GM19397 (cell line): ENCODE results near the gene FSTL4.

Experiments
- ATAC-seq: cut with Tn5 transposase; IDR thresholded peaks from one replicate; pipeline ENCODE4 v1.9.1; 2021; ENCODE audit warnings: mild to moderate bottlenecking, moderate library complexity; ENCODE audit not compliant: unreplicated experiment

Gene FSTL4

DNA sequence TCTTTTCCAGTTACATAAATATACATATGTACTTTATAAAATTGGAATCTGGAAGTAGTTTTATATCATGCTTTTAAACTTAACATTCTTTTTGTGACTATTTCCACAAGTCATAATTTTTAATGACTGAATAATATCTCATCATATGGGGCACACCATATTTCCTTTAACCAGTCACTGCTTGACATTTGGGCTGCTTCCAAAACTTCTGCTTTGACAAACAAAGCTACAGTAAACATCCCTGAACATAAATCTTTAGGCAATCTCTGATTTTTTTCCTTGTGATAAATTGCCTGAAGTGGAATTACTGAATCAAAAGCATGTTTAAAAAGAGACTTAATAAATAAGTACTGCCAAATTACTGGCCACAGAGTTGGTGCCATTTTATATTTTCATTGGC is 178.0 kb downstream of the FSTL4 start:
- no peak for ATAC-seq

DNA sequence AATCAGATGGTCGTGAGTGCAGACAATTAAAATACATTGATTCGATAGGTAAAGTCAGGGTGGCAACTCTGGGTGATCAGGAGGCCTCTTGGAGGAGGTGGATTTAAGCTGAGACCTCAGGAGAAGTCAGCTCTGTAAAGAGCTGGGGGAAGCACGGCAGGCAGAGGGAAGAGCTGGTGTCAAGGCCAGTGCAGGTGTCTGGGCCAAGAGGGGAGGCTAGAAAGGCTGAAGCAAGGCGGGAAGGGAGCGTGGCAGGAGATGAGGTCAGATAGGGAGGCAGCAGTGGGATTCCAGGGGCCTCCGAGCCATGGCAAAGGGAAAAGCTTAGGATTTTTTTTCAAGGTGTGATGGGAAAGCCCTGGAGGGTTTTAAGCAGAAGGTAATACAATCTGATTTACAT is 178.7 kb downstream of the FSTL4 start:
- no peak for ATAC-seq

DNA sequence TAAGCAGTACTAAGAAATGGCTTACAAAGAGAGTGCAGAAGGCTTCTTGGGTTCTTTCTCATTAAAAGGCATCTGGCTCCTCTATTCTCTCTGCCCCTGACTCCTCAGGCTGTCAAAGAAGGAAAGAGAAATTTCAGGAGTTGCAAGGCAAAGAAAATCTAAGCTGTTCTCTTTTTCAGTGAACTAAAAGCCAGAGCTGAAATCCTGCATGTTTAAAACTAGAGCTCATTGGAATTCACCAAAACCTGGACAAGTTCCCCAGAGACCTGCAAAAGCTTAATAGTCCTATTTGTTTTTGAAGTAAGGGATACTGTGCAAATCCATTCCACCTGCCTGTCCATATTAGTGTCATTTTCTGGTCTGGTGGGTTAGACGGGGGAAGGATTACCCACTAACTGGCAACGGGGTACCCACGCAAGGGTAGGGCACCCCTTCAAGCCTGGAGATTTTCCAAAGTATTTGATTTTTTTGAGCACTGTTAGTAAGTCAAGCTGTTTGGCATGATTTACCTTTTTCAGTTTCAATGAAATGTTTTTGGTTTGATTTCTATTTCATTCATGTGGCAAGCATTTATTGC is 179.3 kb downstream of the FSTL4 start:
- no peak for ATAC-seq

DNA sequence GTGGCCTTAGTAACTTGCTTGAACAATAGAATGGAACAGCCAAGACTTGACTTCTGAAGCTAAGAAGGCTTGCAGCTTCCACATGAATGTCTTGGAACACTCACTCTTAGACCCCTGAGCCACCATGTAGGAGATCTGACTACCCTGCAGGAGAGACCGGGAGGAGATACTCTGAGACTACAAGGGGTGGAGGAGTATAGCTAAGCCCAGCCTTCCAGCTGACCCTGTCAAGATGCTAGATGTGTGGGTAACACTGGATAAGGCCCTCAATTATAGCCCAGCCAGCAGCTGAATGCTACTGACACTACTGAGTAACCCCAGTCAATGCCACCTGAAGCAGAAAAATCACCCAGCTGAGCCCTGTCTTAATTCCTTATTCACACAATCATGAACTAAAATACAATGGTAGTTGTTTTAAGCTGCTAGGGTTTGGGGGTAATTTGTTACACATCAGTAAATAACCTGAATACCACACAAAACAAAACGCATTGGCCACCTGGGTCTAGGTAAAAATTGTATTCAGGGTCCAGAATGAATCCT is 180.9 kb downstream of the FSTL4 start:
- ATAC-seq, result no peak

DNA sequence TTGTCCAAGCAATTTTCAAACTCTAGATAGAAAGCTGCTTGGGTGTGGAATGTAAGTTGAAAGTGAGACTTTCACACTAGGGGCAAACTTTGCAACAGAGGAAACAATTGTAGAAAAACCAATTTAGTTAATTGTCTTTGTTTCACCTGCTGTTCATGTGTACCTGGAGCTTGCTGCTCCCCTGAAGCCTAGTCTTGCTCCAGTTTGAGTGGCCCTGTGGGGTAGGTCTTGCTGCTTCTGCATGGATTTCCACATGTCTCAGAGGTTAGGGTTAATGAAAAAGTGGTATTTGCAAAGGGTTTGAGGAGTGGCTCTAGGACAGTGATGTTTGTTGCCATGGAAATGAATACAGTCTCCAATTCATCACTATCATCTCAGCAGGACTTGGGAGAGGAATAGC is 182.2 kb downstream of the FSTL4 start:
- no peak for ATAC-seq

DNA sequence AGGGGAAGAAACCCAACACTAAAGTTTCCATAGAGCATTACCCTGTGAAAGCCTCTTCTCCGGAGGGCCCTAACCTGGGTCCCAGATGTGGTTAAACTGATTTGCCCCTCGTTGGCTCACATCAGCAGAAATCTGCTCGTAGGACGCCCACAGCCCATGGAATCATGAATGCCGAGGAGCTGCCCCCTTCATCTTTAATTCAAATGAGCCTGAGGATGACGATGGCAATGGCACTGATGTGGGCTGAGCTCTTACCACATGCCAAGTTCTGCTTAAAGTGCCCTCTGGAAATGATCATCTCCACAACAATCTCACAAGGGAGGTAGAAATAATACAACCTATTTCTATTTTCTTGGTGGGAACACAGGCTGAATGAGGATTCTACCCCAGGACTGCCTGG is 183.3 kb downstream of the FSTL4 start:
- no peak for ATAC-seq

DNA sequence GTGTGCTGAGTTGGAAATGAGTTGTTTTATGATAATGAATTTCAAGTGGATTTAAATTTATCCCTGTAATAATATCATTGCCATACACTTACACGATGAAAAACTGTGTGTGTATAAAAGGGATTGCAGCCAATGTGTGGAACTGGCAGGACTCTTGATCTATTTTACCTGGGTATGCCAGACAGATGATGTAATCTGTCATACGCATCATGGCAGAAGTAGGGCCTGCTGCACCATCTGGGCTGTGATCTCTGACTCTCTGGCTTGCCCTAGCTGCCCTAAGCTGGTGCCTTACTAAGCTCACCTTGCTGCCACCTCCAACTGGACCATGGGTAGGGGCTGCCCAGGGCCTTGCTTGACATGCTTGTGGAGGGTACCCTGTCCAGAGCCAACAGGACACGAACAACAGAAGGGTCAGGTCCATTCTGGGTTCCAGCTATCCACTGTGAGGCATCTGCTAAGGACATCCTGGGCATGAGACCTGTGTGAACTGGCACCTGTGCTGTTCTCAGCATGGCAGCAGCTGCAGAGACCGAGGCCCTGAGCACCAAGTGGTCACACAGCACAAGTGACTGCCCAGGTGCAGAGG is 184.2 kb downstream of the FSTL4 start:
- no peak for ATAC-seq

DNA sequence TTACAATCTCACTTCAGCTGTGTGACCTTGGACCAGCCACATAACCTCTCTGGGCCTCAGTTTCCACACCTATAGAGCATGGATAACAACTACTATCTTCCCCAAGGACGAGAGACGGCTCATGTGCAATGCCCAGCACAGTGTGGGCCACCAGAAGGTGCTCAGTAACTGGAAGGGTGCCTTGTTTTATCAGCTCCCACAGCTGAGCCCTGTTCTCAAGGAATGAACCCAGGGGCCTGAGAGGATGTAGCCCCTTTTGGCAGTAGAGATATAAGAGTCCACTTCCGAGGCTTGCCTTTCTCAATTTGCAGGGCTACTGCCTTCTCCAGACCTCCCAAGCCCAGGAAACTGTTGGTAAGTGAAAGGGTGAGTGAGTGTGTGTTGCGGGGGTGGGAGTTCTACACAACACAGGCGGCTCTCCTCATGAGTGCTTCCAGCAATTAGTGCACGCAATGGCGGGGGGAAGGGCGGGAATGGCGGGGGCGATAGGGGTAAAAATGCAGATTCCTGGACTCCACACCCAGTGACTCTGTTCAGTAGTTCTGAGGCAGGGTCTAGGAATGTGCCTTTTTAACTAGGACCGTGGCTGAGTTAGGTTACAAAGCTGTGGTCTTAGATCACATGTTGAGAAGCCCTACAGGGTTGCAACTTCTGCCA is 185.1 kb downstream of the FSTL4 start:
- no peak for ATAC-seq

DNA sequence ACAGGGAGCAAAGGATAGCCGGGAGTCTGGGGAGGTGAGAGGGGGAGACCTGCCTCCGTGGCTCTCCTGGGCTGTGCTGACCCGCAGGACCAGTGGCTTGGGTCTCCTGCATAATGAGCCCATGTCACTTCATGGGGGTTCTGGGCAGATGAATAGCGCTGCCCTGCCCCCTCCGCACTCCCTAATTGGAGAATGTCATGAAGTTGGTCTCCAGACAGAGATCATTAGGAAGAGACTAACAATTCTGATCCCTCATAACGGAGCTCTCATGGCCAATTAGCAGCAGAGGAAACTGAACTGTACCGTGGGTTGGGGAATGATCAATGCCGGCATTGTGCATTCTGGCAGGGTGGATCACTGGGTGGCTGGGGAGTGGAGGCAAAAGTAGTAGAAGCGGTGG is 186.1 kb downstream of the FSTL4 start:
- no peak for ATAC-seq

DNA sequence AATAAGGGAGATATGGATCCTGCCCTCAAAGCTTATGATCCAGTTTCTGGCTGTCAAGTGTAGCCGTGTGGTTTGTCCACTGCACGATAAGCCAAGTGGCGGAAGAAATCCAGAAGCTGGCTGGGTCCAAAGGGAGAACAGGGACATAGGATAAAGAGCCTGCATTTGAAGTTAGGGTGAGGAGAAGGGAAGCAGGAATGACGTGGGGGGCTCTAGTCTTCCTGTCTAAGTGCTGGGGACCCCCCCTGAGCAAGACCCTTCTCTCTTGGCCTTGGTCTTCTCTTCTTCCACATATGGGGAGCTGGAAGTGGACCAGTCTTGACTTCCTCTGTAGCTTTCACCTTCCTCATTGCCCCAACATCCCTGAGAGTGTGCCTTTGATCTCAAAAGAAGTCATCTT is 186.6 kb downstream of the FSTL4 start:
- no peak for ATAC-seq

DNA sequence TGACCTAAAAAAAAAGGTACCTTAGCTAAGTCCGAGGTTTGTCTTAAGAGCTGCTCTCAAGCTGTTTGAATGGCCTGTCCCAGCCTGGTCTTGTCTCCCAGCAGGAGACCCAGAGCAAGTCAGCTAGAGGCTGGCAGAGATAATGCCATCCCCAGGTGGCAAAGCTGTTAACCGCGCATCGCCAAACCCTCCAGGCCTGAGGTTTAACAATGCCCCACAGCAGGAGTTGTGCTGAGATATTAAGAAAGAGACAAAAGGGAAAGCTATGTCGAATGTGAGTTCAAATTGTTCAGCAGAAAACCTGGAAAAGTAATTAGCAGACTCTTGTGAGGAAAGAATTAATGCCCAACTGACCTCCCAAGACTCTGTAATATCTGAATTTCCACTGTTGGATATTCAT is 187.1 kb downstream of the FSTL4 start:
- no peak for ATAC-seq

DNA sequence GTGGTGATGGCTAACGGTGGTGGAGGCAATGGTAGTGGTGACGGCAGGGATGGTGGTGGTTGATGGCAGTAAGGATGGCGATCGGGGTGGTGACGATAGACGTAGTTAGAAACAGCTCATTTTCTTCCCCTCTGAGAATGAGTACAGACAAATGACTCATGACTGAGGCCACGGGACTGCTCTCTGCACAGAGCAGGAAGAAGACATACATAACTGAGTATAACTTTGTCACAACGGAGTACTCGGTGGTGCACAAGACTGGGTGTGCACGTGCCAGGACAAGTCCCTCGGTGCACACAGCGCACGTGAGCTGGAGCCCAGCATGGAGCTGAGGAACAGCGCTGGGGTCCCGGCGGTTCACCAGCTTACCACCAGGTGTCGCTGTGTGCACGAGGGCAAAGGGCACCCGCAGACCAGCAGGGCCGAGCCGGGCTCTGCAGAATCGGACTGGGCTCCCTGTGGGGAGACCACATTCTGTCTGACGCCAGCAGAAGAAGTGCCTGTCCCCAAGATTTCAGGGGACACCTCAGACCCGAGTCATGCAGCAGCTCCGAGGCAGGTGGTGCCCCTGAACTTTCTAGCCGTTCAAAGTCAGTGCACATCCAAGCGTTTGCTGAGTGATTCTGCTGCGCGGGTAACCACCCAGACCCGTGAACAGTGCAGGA is 188.6 kb downstream of the FSTL4 start:
- ATAC-seq, result peak; percentile 69

DNA sequence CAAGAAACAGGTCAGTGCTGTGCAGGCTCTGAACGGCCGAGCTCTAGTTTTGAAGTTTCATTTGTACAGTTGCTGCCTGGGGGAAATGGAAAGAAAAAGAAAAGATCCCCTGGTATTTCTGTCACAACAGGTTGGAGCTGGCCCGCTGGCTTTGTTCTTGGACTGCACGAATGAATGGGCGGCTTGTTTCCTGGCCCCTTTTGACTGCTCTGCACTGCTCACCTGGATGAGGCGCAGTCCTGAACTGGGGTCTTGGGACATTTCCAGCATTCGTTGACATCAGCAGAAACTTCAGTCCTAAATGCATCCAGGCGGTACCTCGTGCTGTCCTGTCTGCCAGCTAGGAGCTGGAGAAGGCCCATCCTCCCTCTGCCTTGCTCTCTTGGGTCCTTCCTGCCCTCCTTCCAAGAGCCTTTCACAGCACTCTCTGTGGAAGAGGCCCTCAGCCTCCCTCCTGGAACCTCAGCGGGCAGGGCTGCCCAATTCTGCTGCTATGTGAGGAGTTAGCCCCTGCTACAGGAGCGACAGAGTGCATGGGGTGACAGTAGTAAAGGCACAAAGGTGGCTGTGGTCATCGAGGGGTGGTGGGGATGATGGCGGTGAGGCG is 189.2 kb downstream of the FSTL4 start:
- ATAC-seq, result no peak

DNA sequence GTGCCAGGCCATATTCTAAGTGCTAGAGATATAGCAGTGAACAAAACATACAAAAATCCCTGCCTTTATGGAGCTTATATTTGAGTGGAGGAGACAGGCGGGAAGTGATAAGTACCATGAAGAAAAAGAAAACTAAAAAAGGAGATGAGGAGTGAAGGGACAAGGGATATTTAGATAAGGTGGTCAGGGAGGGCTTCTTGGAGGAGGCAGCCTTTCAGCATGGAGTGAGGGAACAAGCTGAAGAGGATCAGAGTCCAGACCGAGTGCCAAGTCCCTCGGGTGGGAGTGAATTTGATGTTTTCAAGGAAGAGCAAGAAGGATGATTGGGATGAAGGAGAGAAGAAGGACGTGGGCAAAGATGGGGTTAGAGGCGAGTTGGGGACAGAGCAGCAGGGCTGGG is 190.5 kb downstream of the FSTL4 start:
- ATAC-seq, result no peak

DNA sequence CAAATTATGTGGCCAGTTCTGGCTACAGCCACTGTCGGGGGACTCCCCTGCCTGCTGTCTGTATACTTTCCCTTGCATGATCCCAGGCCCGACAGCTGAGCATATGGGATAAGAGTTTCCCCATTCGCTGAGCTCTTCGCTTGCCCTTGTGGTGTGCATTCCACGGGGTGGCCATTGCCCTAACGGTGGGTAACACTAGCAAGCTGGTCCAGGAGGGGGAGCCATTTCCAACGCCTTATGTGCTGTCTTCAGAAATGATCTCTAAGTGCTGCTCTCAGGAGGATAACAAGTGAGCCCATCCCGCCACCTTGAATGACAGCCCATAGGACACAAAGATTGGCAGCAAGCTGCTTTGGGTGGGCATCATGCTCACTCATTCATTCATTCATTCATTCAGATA is 190.9 kb downstream of the FSTL4 start:
- ATAC-seq, result no peak

DNA sequence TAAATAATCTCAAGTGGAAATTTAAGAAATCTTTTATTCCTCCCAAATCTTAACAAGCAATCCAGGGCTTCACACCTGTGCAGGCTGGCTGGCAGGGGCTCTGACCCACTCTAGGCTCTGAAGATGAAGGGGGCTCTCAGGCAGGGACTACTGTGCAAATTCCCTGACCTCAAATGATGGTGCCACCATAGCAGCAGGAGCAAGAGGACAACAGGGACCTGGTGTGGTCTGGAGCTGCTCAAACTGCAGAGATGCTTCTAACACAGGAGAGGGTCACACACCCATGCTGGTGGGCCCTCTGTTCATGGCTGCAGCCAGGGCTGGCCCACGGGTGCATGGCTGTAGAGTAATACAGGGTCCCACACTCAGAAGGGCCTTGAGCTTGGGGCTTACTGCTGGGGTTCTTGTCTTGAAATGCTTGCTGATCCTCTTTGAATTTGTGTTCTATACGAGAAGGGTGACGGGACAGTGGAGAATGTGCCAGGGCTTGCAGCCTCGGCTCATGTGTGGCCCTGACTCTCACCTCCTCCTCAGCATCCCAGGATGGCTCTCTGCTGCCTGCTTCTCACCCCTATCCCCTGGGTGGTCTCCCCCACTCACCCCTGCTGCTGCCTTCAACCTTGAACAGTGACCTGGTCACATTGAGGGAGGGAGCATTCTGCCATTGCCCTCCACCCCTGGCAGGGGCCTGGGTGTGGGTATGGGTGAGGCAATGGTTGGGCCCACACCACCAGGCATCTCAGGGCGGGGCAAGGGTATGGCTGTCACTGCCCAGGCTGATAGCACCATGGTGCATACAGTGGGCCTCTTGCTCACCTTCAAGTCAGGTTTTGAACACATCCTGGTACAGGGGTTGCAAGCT is 191.7 kb downstream of the FSTL4 start:
- no peak for ATAC-seq

DNA sequence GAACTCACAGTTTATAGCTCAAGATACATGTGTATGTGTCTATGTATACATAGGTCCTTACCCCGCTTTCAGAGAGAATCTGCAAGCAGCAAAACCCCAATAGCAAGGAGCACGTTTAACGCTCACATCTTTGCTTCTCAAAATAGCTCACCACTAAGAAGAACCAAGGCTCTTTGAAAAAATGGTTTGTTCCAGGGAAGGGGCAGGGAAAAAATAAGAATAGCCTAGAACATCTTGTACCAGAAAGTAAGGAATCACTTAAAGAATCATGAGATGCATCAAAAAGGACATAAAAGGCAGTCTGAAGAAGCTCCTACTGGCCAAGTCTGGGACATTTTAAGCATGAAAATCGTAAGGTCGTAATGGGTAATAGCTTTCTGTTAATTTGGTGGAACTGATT is 196.4 kb downstream of the FSTL4 start:
- no peak for ATAC-seq

DNA sequence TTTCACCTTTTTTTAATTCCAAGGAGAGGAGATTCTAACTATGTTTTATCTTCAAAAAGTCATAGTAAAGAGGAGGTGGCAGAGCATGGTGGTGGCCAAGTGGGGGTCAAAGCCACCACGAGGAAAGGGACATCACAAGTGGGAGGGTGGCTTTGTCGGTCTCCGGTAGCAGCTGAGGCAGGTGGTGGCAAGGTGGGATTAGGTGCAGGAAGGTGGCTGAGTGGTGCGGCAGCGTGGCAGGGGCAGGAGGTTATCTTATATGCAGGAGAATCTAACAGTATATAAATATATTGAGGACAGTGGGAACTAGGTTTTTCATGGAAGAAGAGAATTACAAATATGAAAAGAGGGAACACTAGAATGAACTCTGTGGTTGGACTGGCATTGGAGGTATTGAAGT is 196.8 kb downstream of the FSTL4 start:
- ATAC-seq, result no peak

DNA sequence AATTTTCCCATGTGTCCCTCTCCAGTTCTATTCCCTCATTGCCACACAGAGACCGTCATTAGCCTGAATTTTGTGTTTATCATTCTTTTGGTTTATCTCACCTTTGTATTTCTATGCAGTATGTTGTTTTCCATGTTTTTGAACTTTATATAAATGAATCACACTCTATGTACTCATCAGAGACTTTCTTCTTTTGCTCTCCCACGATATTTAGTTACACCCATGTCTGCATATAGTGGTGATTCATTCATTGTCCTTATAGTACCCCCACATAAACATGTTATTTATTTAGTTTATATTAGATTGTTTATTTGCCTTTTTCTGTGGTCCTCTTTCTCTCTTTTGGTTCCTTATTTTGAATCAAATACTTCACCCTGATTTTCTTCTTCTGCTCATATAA is 199.7 kb downstream of the FSTL4 start:
- no peak for ATAC-seq

DNA sequence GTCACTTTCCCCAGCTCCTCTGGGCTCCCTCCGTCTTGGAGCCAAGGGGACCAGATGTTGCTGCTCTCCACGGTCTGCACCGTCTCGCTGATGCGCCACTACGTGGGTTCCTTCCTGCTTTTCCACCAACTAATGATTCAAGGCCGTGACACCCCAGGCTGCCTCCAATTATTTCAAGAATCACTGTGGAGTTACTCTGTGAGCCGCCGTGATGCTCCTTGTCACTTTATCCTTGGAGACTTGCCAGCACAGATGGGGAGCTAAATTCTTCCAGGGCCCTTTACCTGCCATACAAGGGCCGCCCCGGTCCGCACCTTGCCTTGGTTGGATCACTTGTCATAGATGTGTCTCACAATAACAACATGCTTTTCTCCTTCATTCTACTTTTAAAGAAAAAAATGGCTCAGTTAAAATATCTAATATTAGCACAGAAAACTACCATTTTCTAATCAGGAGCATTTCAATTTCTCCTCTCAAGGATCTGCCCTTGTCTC is 202.0 kb downstream of the FSTL4 start:
- ATAC-seq, result no peak
